Keratinocyte (primary cell): ENCODE results near the gene MYO9A. TPM values are rescaled to one million over a fixed set of nuclear protein-coding genes. Genes with fewer than 3 reads are reported as not detected.

Source experiments
- DNase-seq: peaks from one replicate; pipeline ENCODE4 v3.0.0-alpha.2; 2011; ENCODE audit warnings: low read depth, missing footprints, low spot score
- FAIRE-seq: peaks from 2 replicates; lab custom pipeline; 2011; peaks lifted over from hg19 to GRCh38; lab: Jason Lieb, UNC
- H2AFZ ChIP-seq: 2 replicates; pipeline ENCODE4 v1.6.0; 2012; ENCODE audit warnings: low read length, control low read depth, inconsistent platforms; ENCODE audit not compliant: control insufficient read depth
- H3K27ac ChIP-seq: 2 replicates; pipeline ENCODE4 v1.5.1; 2011; ENCODE audit warnings: low read length; ENCODE audit not compliant: control insufficient read depth, insufficient read depth
- H3K27me3 ChIP-seq: 3 replicates; pipeline ENCODE4 v1.6.0; 2011; ENCODE audit warnings: low read length; ENCODE audit not compliant: control insufficient read depth, insufficient read depth; ENCODE audit errors: extremely low read depth
- H3K36me3 ChIP-seq, 2 experiments: 2 replicates in 1 of 2; 3 replicates in 1 of 2; pipeline ENCODE4 v1.5.1; 2011; ENCODE audit warnings: low read length in 2 of 2, mild to moderate bottlenecking in 1 of 2; ENCODE audit not compliant: control insufficient read depth in 2 of 2, insufficient read depth in 2 of 2; ENCODE audit errors: extremely low read depth in 1 of 2
- H3K4me1 ChIP-seq: 3 replicates; pipeline ENCODE4 v1.5.1; 2011; ENCODE audit warnings: low read length; ENCODE audit not compliant: control insufficient read depth, insufficient read depth; ENCODE audit errors: extremely low read depth
- H3K4me2 ChIP-seq: 3 replicates; pipeline ENCODE4 v1.6.0; 2011; ENCODE audit warnings: low read depth, low read length; ENCODE audit not compliant: control insufficient read depth, insufficient read depth; ENCODE audit errors: extremely low read depth
- H3K4me3 ChIP-seq, 3 experiments: fragments of 200-600 bp in 1 of 3; sonication (generic) in 1 of 3; 2 replicates in 2 of 3; 3 replicates in 1 of 3; pipeline ENCODE4 v1.5.1; 2011 to 2016; ENCODE audit warnings: low read length in 3 of 3, mild to moderate bottlenecking in 3 of 3, control low read depth in 2 of 3, inconsistent platforms in 1 of 3, low read depth in 1 of 3, mixed read lengths in 1 of 3, mixed run types in 1 of 3, moderate library complexity in 1 of 3; ENCODE audit not compliant: control insufficient read depth in 2 of 3, insufficient read depth in 2 of 3; ENCODE audit errors: extremely low read depth in 1 of 3
- H3K79me2 ChIP-seq: 2 replicates; pipeline ENCODE4 v1.6.0; 2012; ENCODE audit warnings: low read length; ENCODE audit not compliant: control insufficient read depth, insufficient read depth
- H3K9ac ChIP-seq: 3 replicates; pipeline ENCODE4 v1.6.0; 2011; ENCODE audit warnings: low read length; ENCODE audit not compliant: control insufficient read depth, insufficient read depth; ENCODE audit errors: extremely low read depth
- H3K9me1 ChIP-seq: 3 replicates; pipeline ENCODE4 v1.6.0; 2011; ENCODE audit warnings: low read length; ENCODE audit not compliant: control insufficient read depth, insufficient read depth; ENCODE audit errors: extremely low read depth
- H3K9me3 ChIP-seq: 2 replicates; pipeline ENCODE4 v1.5.1; 2012; ENCODE audit warnings: low read depth, low read length; ENCODE audit not compliant: control insufficient read depth
- H4K20me1 ChIP-seq: 3 replicates; pipeline ENCODE4 v1.6.0; 2011; ENCODE audit warnings: low read length; ENCODE audit not compliant: control insufficient read depth, insufficient read depth; ENCODE audit errors: extremely low read depth
- CTCF ChIP-seq, 3 experiments: IDR thresholded peaks in 1 of 3; conservative IDR thresholded peaks in 1 of 3; optimal IDR thresholded peaks in 1 of 3; 2 replicates in 2 of 3; 3 replicates in 1 of 3; pipeline versions ENCODE3 to v1.5.1; 2011; ENCODE audit warnings: low read length in 3 of 3, mild to moderate bottlenecking in 3 of 3, moderate library complexity in 2 of 3, control low read depth in 1 of 3, inconsistent platforms in 1 of 3; ENCODE audit not compliant: insufficient read depth in 2 of 3; ENCODE audit errors: extremely low read depth in 1 of 3
- EZH2 ChIP-seq: IDR thresholded peaks from one replicate; pipeline ENCODE4 v1.6.1; 2012; ENCODE audit warnings: inconsistent platforms, mild to moderate bottlenecking, low read length, moderate library complexity
- dilution Hi-C: fragments of 300-500 bp; cut with MboI; formaldehyde crosslinking; loops from one replicate; pipeline ENCODE4 v1.7.0; 2020; ENCODE audit warnings: low sequenced_read_pairs; ENCODE audit not compliant: extremely low pct_ligation_motif_present
- polyA plus RNA-seq, 5 experiments: library from polyadenylated mRNA; depleted of rRNA in 3 of 5; stranded (reverse) in 3 of 5; stranded (forward) in 1 of 5; unstranded in 1 of 5; fragments of >200 nt; gene quantifications; 1 replicate in 1 of 5; 2 replicates in 3 of 5; 3 replicates in 1 of 5; pipeline versions ENCODE4 v1.2.1 to v1.2.3, GENCODE V29; 2011 to 2012; ENCODE audit warnings: missing spikeins in 2 of 5, low read depth in 1 of 5, low replicate concordance in 1 of 5

MYO9A gene
- polyA plus RNA-seq, 1 donor (not counting 4 experiments of a cell fraction or from before 2014, with no cell fraction given), result 10.6 TPM

GRCh38 chr15:72034859-72035650 is 82.9 kb downstream of the MYO9A start:
- DNase-seq, result no peak
- peaks cover 14% of the 10 kb centered on the region for H3K4me1 ChIP-seq
- no peak overlapping the region for H3K4me3 ChIP-seq
- no peak overlapping the region for H2AFZ ChIP-seq
- peaks cover 2% of the 10 kb centered on the region for H3K79me2 ChIP-seq
- TF ChIP-seq CTCF (optimal IDR thresholded peaks at IDR 0.05 in 1 of 3, IDR thresholded peaks at IDR 0.05 in 1 of 3, conservative IDR thresholded peaks at IDR 0.05 in 1 of 3; ENCODE audit: extremely low read depth in 1 of 3, insufficient read depth in 2 of 3, low read length in 3 of 3) (no peak), EZH2 (no peak)
- H4K20me1 ChIP-seq, result no peaks in the 10 kb centered on the region
- no peak for FAIRE-seq
- peaks cover 0 to 1% of the 10 kb centered on the region in 2 experiments for H3K36me3 ChIP-seq
- no peak overlapping the region for H3K4me2 ChIP-seq
- H3K9me1 ChIP-seq, result no peaks in the 10 kb centered on the region
- dilution Hi-C loops, result no loop called here
- no peak overlapping the region for H3K27ac ChIP-seq
- H3K9me3 ChIP-seq, result no peaks in the 10 kb centered on the region
- H3K9ac ChIP-seq, result no peak overlapping the region
- no peaks in the 10 kb centered on the region for H3K27me3 ChIP-seq

GRCh38 chr15:72034351-72034750 is 83.6 kb downstream of the MYO9A start:
- dilution Hi-C loops, result no loop called here
- no peak for TF ChIP-seq EZH2
- TF ChIP-seq CTCF (optimal IDR thresholded peaks at IDR 0.05 in 1 of 3, IDR thresholded peaks at IDR 0.05 in 1 of 3, conservative IDR thresholded peaks at IDR 0.05 in 1 of 3; ENCODE audit: extremely low read depth in 1 of 3, insufficient read depth in 2 of 3, low read length in 3 of 3), result no peak

More at GRCh38 chr15:72034351-72034750, 83.6 kb downstream of the MYO9A start:
- H2AFZ ChIP-seq, result no peak overlapping the region
- no peaks in the 10 kb centered on the region for H4K20me1 ChIP-seq
- peaks cover 0 to 1% of the 10 kb centered on the region in 2 experiments for H3K36me3 ChIP-seq
- H3K9ac ChIP-seq, result no peak overlapping the region
- H3K27me3 ChIP-seq, result no peaks in the 10 kb centered on the region
- DNase-seq (no peak), FAIRE-seq (no peak)
- peaks cover 14% of the 10 kb centered on the region for H3K4me1 ChIP-seq
- peaks cover 2% of the 10 kb centered on the region for H3K79me2 ChIP-seq
- no peak overlapping the region for H3K4me2 ChIP-seq
- no peaks in the 10 kb centered on the region for H3K9me3 ChIP-seq
- H3K27ac ChIP-seq, result no peak overlapping the region
- no peak overlapping the region for H3K4me3 ChIP-seq
- no peaks in the 10 kb centered on the region for H3K9me1 ChIP-seq
